HUDEP-2 (cell line): ENCODE results near the gene SPAG9.

ENCODE experiments used
- DNase-seq, 76 experiments: peaks; one replicate each; lab custom pipeline; 2025; ENCODE audit not compliant: unreplicated experiment in 76 of 76; lab: John Stamatoyannopoulos, UW

The SPAG9 gene

DNA sequence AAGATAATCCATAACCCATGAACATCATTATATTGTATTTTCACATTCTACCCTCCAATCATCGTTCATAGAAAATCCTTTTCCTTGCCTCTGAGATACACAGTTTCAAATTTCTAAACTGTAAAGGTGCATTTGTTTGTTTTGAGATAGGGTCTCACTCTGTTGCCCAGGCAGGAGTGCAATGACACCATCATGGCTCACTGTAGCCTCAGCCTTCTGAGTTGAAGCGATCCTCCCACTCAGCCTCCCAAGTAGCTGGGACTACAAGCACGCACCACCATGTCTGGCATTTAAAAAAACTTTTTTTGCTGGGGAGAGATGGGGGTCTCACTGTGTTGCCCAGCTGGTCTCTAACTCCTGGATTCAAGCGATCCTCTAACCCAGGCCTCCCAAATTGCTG lies 196.4 kb downstream of the SPAG9 start:
- no peak for DNase-seq

DNA sequence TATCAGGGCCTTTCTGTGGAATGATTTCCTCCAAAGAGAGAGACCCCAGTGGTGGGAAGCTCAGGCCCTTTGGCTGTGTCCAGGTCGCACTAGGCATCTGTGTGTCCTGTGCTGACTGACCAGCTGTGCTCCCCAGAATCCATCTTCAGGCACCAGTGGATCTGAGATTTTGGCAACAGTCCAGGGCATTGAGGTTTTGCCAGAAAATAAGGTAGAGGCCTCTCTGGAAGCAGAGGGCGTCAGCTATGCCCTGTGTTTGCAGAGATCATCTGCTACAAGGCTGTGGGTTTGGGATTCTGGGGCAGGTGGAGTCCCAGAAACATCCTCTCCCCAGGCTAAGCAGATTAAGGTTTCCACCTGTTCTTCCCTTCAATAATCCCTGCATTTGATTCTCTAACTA lies 197.1 kb downstream of the SPAG9 start:
- no peak for DNase-seq

DNA sequence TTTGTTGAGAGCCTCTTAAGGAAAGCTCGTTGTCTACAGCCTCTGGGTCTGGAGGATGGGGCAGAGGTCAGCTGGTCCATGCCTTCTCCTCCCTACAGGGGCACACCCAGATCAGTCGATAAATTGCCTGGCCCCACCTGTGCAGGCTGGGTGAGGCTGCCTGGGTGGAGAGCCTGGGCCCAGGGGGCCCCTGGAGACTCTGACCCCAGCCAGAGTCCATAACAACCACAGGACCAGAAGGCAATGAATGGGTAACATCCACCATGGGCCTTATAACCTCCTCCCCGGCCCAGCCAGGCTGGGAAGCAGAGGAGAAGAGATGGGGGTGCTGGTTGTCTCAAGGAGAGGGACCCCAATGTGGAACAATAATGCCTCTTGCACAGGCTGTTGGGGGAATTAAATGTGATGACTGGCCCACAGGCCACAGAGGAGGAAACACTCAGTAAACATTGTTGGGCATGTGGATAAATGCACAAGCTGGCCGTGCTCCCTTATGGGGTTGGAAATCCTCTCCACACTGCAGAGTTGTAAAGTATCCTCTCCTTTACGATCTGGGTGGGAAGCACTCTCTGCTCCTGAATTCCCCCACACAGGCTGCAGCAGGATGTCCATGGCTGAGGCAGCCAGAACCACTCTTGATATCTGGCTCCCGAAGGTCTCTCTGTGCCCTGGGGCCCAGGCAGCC lies 197.8 kb downstream of the SPAG9 start:
- DNase-seq: no peak

DNA sequence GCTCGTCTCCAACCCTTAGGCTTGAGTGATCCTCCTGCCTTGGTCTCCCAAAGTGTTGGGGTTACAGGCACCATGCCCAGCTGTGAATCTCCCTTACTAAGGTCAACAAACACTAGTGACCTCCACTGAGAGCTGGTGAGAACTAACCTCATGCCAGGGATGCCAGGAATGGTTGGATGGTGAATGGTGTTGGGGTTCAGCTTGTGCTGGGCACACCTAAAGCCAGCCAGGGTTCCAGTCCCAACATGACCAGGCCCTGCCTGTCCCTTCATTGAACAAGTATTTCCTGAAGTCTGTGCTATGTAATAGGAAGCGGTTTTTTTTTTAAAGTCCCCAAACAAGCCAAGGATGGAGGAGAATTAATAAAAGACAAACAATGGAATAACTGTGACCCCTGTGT lies 198.6 kb downstream of the SPAG9 start:
- no peak for DNase-seq

GRCh38 chr17:50920891-50921586 lies 199.6 kb downstream of the SPAG9 start:
- no peak for DNase-seq

- DNase-seq: no peak
Measured at GRCh38 chr17:50920041-50920410, 200.6 kb downstream of the SPAG9 start.

GRCh38 chr17:50919321-50920040 lies 201.2 kb downstream of the SPAG9 start:
- DNase-seq: peak in 13 of 76 experiments; percentile 2 to 41 (median 12)

- peak in 1 of 76 experiments; percentile 14 for DNase-seq
Measured at GRCh38 chr17:50918933-50919296, 201.8 kb downstream of the SPAG9 start.

DNA sequence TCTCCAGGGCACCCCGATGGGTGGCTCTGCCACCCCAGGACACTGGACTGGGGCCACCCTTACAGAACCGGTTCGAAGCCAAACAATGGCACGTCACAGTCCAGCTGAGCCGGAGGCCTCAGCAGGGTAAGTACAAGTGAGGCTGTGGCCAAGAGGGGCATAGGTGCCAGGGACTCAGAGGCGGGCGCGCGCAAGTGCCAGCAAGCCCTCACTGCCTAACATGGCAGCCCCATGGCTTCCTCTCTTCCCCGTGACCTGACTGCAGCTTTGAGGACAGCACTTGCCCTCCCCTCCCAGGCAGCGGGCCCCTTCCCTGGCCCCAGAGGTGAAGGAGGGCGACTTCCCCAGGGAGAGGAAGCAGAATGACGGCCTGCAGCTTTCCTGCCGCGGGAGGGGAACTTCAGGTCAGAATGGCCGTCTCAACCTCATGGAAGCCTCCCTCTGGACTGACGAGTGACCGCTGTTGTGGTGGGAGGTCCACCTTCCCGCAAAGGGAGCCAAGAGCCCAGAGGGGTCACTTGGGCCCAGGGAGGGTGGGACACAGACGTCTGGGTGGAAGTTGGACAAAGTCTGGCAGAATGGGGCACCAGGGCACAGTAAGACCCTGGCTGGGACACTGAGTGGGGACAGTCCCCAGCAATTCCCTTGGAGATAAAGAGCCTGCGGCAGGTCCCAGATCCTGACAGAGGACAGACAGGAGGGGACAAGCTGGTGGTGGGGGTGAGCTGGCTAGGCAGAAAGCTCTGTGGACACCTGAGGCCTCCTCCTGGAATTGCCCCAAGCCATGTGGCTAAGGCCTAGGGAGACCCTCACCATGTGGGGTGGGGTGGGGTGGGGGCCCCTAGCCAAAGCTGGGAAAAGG lies 202.4 kb downstream of the SPAG9 start:
- DNase-seq: no peak

DNA sequence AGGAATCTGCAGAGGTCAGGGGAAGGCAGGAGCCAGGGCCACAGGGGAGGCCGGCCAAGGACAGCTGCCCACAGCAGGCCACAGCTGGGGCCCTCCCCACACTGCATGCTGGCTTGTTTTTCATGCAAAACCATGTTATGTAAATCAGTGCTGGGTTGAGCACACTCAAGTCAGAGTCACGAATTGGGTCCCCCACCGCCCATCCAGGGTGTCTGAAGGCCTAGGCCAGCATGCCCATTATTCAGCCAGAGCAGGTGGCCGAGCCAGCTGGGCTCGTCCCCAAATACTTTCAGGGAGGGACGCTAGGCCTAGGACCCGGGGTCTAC lies 203.3 kb downstream of the SPAG9 start:
- DNase-seq: no peak

DNA sequence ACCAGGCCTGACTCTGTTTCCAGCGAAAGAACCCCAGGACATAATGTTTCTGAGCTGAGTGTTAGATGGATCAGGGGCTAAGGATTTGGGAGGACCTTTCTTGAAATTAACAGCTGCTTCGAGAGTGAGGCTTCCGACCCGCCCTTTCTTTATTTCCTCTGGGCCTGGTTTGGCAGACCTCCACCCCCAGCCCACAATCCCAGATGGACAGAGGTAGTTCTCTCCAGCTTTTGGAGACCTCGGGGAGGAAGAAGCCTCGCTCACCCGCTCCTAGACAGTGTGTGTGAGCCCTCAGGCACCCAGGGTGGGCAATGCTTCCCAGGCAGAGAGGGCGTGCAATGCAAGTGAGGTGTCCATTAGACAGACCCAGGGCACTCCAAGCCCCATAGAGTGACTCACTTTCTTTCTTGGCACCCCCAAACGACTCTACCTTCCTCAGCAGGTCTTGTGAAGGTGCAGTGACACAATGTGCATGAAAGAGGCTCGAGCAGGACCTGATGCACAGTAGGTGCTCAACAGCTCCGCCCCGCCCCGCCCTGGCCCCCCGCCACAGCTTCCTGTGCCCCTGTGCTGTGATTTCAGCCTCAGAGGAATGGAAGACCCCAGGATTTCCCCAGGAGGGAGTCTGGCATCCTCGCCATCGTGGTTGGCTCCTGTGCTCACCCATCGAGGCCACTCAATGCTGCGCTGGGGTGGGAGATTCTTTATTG lies 203.8 kb downstream of the SPAG9 start:
- DNase-seq: no peak

DNA sequence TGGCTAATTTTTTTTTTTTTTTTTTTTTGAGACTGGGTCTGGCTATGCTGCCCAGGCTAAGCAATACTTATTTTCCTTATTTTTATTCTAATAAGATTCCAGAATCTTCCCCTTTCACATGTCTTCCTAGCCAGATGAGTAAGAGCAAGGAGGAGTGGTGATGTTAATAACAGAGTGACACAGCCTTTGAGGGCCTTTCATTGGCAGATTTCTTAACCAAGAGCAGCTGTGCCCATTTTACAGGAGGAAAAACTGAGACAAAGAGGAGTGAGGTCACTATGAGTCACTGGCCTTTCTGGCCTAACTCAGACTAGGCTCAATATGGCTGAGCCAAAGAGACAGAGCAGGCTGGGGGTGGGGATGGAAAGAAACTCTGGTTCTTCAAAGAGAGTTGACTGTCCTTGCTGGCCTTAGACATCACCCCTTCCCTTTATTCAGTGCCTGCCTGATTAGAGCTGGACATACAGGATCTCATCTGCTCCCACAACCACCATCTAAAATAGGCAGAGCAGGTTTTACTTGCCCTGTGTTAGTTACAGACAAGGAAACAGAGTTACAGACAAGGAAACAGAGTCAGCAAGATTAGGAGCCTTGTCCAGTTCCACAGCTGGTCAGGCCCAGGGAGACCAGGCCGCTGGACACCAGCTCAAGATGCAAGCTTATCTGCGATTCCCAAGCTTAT lies 204.5 kb downstream of the SPAG9 start:
- peak in 1 of 76 experiments; percentile 14 for DNase-seq

DNA sequence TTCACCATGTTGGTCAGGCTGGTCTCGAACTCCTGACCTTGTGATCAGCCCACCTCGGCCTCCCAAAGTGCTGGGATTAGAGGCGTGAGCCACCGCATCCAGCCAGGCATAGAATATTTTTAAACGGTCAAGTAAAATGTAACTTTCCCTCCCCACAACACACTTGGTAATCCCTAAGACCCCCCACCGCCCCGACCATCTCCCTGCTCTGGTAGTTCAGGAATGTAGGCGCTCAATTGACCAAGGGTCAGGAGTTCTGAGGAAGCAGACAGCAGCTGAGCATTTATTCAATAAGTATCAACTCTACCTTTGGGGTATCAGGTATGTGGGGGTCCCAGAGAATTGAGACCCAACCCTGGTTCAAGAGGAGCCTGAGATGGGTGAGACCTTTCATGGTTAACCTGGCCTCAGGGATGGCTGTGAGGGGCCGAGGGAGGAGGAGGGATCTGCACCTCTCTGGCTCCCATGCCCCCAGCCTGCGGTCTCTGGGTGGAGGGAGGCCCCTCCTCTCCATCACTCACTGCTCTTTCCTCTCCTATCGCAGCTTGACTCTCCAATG lies 206.1 kb downstream of the SPAG9 start:
- no peak for DNase-seq

GRCh38 chr17:50913120-50913519 lies 207.5 kb downstream of the SPAG9 start:
- DNase-seq: no peak
